ENCODE data around the gene FHL1. TPM values are rescaled to one million over a fixed set of nuclear protein-coding genes. Genes with fewer than 3 reads are reported as not detected.

FHL1 gene
- total and polyA plus RNA-seq, 9 donors: 62.0 to 508 (median 98.5) TPM

DNA sequence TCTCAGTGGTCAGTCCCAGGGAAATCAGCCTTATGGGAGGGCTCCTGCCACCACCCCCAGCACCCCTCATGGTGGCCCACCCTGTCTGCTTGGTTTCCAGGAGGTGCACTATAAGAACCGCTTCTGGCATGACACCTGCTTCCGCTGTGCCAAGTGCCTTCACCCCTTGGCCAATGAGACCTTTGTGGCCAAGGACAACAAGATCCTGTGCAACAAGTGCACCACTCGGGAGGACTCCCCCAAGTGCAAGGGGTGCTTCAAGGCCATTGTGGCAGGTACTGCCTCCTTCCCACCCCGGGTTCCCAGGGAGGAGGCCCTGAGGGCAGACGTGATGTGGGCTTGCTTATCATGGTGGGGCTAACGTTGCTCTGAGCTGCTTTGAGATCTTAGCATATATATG is 59.6 kb downstream of the FHL1 start:
- intact Hi-C loops (cut with DNase I): loop anchor here in 1 of 4 donors (5.0 to 10.0 kb wide), 3 partner anchors 35 to 172 kb away; no protein-coding TSS in a partner anchor
- no peak for TF ChIP-seq EP300 (IDR thresholded peaks at IDR 0.05)
- Histone ChIP-seq H3K9me3 (no peaks in the 10 kb centered on the region), H3K4me3 (no peak overlapping the region), H3K36me3 (no peaks in the 10 kb centered on the region), H3K27me3 (no peaks in the 10 kb centered on the region), H3K27ac (no peak overlapping the region), H3K4me1 (ENCODE audit: insufficient read depth) (peaks cover 3% of the 10 kb centered on the region)
- WGBS, 3 donors: 61 to 68% (median 67%) methylated on average over 6 of the region's 6 CpGs
- no peak for DNase-seq

DNA sequence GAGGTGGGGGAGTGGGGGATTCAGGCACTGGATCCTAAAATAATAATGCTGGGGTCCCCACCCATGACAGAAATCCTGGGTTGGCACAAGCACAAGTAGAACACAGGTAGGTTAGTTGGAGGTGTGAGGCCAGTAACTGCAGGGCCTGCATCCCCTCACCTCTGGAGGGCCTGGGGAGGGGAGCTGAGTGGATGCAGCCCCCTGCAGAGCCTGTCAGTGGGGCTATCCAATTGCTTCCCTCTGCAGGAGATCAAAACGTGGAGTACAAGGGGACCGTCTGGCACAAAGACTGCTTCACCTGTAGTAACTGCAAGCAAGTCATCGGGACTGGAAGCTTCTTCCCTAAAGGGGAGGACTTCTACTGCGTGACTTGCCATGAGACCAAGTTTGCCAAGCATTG is 60.2 kb downstream of the FHL1 start:
- TF ChIP-seq POLR2A (IDR thresholded peaks at IDR 0.05): no peak
- TF ChIP-seq EP300 (IDR thresholded peaks at IDR 0.05): no peak
- no peak for TF ChIP-seq CTCF (IDR thresholded peaks at IDR 0.05)
- 74 to 75% (median 74%) methylated on average over 4 of the region's 4 CpGs for WGBS, 3 donors
- intact Hi-C loops (cut with DNase I): loop anchor here in 1 of 4 donors (5.0 to 10.0 kb wide), 3 partner anchors 35 to 173 kb away; no protein-coding TSS in a partner anchor
- Histone ChIP-seq H3K9me3 (no peaks in the 10 kb centered on the region), H3K27ac (no peak overlapping the region), H3K4me3 (no peak overlapping the region), H3K27me3 (no peaks in the 10 kb centered on the region), H3K4me1 (ENCODE audit: insufficient read depth) (peaks cover 3% of the 10 kb centered on the region), H3K36me3 (no peaks in the 10 kb centered on the region)
- no peak for DNase-seq

DNA sequence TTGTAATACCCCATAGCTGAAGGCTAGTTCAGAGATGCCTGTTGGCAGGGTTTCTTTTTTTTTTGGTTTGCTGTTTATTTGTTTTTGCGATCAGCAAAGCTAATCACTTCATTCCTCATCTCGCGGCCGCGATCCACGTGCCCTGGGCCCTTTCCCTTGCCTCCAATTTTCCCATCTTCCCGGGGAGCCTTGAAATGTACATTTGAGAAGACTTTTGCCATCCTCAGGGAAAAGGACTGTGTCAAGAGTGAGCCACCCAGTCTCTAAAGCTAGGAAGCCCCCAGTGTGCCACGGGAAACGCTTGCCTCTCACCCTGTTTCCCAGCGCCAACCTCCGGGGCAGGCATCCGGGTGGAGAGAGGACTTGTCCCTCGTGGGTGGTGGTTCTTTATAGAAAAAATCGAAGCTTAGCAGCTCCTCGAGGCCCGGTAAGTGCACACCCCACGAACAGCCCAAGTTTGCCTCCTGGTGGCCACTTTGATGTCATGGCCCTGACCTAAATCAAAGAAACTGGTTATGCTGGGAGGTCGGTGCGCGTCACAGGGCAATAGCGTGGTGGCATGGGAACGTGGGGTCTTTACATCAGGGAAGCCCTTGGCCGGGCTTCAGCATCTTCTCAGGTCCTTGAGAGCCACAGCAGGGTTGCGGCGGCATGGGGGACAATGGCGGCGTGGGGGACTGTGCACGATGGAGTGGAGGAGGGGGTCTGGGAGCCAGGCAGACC is 61.8 kb downstream of the FHL1 start:
- Histone ChIP-seq H3K36me3 (no peaks in the 10 kb centered on the region), H3K27me3 (no peaks in the 10 kb centered on the region), H3K4me3 (no peak overlapping the region), H3K4me1 (ENCODE audit: insufficient read depth) (no peaks in the 10 kb centered on the region), H3K9me3 (no peaks in the 10 kb centered on the region), H3K27ac (peak overlapping the region in 1 of 2 donors; percentile 14)
- WGBS, 3 donors: 44 to 55% (median 51%) methylated on average over 28 of the region's 28 CpGs
- DNase-seq: peak; percentile 46 to 71 (median 67)
- intact Hi-C loops (cut with DNase I): loop anchor here in 1 of 4 donors (5.0 to 10.0 kb wide), 3 partner anchors 37 to 174 kb away; no protein-coding TSS in a partner anchor
- TF ChIP-seq EP300 (IDR thresholded peaks at IDR 0.05) (no peak), CTCF (IDR thresholded peaks at IDR 0.05) (peak; percentile 20 to 60 (median 56))

GRCh38 chrX:136209751-136210150 is 62.4 kb downstream of the FHL1 start:
- no peaks in the 10 kb centered on the region for H3K27me3 ChIP-seq
- no peaks in the 10 kb centered on the region for H3K9me3 ChIP-seq
- intact Hi-C loops (cut with DNase I): loop anchor here in 1 of 4 donors (5.0 to 10.0 kb wide), 3 partner anchors 37 to 175 kb away; no protein-coding TSS in a partner anchor
- DNase-seq: no peak
- WGBS, 3 donors: 55 to 57% (median 55%) methylated on average over 9 of the region's 9 CpGs
- no peak overlapping the region for H3K27ac ChIP-seq
- H3K4me3 ChIP-seq: no peak overlapping the region
- H3K4me1 ChIP-seq (ENCODE audit: insufficient read depth): no peaks in the 10 kb centered on the region
- H3K36me3 ChIP-seq: no peaks in the 10 kb centered on the region
- TF ChIP-seq POLR2A (IDR thresholded peaks at IDR 0.05): no peak
- no peak for TF ChIP-seq EP300 (IDR thresholded peaks at IDR 0.05)
- no peak for TF ChIP-seq CTCF (IDR thresholded peaks at IDR 0.05)

- H3K27ac ChIP-seq: no peak overlapping the region
- 57 to 63% (median 62%) methylated on average over 7 of the region's 7 CpGs for WGBS, 3 donors
These were observed 62.9 kb downstream of the FHL1 start for GRCh38 chrX:136210243-136210642.

More at GRCh38 chrX:136210243-136210642, 62.9 kb downstream of the FHL1 start:
- H3K36me3 ChIP-seq: no peaks in the 10 kb centered on the region
- no peak for DNase-seq
- H3K27me3 ChIP-seq: no peaks in the 10 kb centered on the region
- intact Hi-C loops (cut with DNase I): no loop called here
- no peaks in the 10 kb centered on the region for H3K9me3 ChIP-seq
- no peak overlapping the region for H3K4me3 ChIP-seq
- H3K4me1 ChIP-seq (ENCODE audit: insufficient read depth): no peaks in the 10 kb centered on the region
- no peak for TF ChIP-seq CTCF (IDR thresholded peaks at IDR 0.05)
- no peak for TF ChIP-seq EP300 (IDR thresholded peaks at IDR 0.05)
- no peak for TF ChIP-seq POLR2A (IDR thresholded peaks at IDR 0.05)

Data from ovary (tissue), 9 donors.